HepG2 (cell line): Measurements from ENCODE around the gene HCRT. TPM values are rescaled to one million over a fixed set of nuclear protein-coding genes. Genes with fewer than 3 reads are reported as not detected.
A peak's percentile ranks its signal among the peaks of the same experiment; 100 is the strongest.

ENCODE experiments used
- ESRRA ChIP-seq: sonication (generic); formaldehyde crosslinking; IDR thresholded peaks from 2 replicates; pipeline ENCODE4 v1.5.1; 2020; ENCODE audit warnings: mild to moderate bottlenecking, low read depth, missing genetic modification reagents
- NCOR1 ChIP-seq: fragments of 200-600 bp; sonication (generic); IDR thresholded peaks from 2 replicates; pipeline ENCODE4 v1.7.0; 2017; ENCODE audit warnings: antibody characterized with exemption, low read length, borderline replicate concordance
- PCBP1 ChIP-seq: fragments of 200-400 bp; formaldehyde crosslinking; IDR thresholded peaks from 2 replicates; pipeline ENCODE4 v1.6.1; 2017; ENCODE audit warnings: mild to moderate bottlenecking, low read depth, low read length, borderline replicate concordance
- PHF5A ChIP-seq: IDR thresholded peaks from one replicate; pipeline ENCODE4 v1.6.1; 2018; ENCODE audit warnings: low read depth, missing genetic modification reagents; ENCODE audit not compliant: unreplicated experiment
- PITX1 ChIP-seq: sonication (generic); formaldehyde crosslinking; IDR thresholded peaks from 2 replicates; pipeline ENCODE4 v1.5.1; 2020; ENCODE audit warnings: mild to moderate bottlenecking, missing genetic modification reagents
- PRMT3 ChIP-seq: sonication (generic); formaldehyde crosslinking; IDR thresholded peaks from 2 replicates; pipeline ENCODE4 v1.8.1; 2022; ENCODE audit warnings: low read depth, mild to moderate bottlenecking, moderate library complexity, missing genetic modification reagents, borderline replicate concordance
- SIN3A ChIP-seq: IDR thresholded peaks from 2 replicates; pipeline ENCODE4 v1.6.1; 2011; ENCODE audit warnings: low read depth, mild to moderate bottlenecking, control low read depth, low read length, borderline replicate concordance
- SOX13 ChIP-seq, 3 experiments: fragments of 450-650 bp in 1 of 3; sonication (generic) in 1 of 3; formaldehyde crosslinking in 1 of 3; IDR thresholded peaks in 2 of 3; conservative IDR thresholded peaks in 1 of 3; 2 replicates each; pipeline versions ENCODE4 v1.5.0 to v1.6.1; 2016 to 2020; ENCODE audit warnings: antibody characterized with exemption in 1 of 3, mild to moderate bottlenecking in 1 of 3, missing compliant biosample characterization in 1 of 3, missing genetic modification reagents in 1 of 3, moderate library complexity in 1 of 3
- TBL1XR1 ChIP-seq: fragments of 150-350 bp; IDR thresholded peaks from 2 replicates; pipeline ENCODE4 v1.6.1; 2014; ENCODE audit warnings: borderline replicate concordance, low read length; ENCODE audit not compliant: partially characterized antibody
- ZBTB7B ChIP-seq: sonication (generic); formaldehyde crosslinking; IDR thresholded peaks from 2 replicates; pipeline ENCODE4 v1.4.0; 2020; ENCODE audit warnings: missing genetic modification reagents
- ZNF572 ChIP-seq: sonication (generic); formaldehyde crosslinking; IDR thresholded peaks from 2 replicates; pipeline ENCODE4 v1.5.1; 2020; ENCODE audit warnings: mild to moderate bottlenecking, missing genetic modification reagents
- ZNF629 ChIP-seq: sonication (generic); formaldehyde crosslinking; conservative IDR thresholded peaks from 2 replicates; pipeline ENCODE4 v1.5.0; 2020; ENCODE audit warnings: missing genetic modification reagents
- ZNF747 ChIP-seq: sonication (generic); formaldehyde crosslinking; IDR thresholded peaks from 2 replicates; pipeline ENCODE4 v1.8.1; 2023; ENCODE audit warnings: missing genetic modification reagents, mild to moderate bottlenecking, borderline replicate concordance
- polyA plus RNA-seq, 8 experiments: library from polyadenylated mRNA; depleted of rRNA in 3 of 8; stranded (reverse) in 7 of 8; unstranded in 1 of 8; fragments of >200 nt; fragmentation: Illumina TruSeq in 4 of 8; extraction: Trizol in 4 of 8; gene quantifications; 2 replicates each; pipeline versions ENCODE4 v1.2.1 to v1.2.3, GENCODE V29; 2011 to 2016; ENCODE audit warnings: low read depth in 4 of 8, missing spikeins in 1 of 8, mixed read lengths in 1 of 8; ENCODE audit not compliant: insufficient read depth in 1 of 8
- total RNA-seq, 5 experiments: library from RNA; depleted of rRNA; stranded (reverse); fragments of >200 nt; fragmentation: Illumina TruSeq; extraction: Trizol; gene quantifications; 2 replicates each; pipeline ENCODE4 v1.2.3, GENCODE V29; 2016; ENCODE audit warnings: low read depth in 1 of 5
- TF ChIP-seq, protein P1 (sequence below): sonication (generic); formaldehyde crosslinking; IDR thresholded peaks from 2 replicates; pipeline ENCODE4 v1.5.0; 2020; ENCODE audit warnings: mild to moderate bottlenecking, missing genetic modification reagents
- TF ChIP-seq, protein P2 (sequence below): IDR thresholded peaks from 2 replicates; pipeline ENCODE4 v1.6.1; 2016; ENCODE audit warnings: low read depth
- TF ChIP-seq, protein P3 (sequence below): sonication (generic); formaldehyde crosslinking; IDR thresholded peaks from 2 replicates; pipeline ENCODE4 v1.5.1; 2020; ENCODE audit warnings: missing genetic modification reagents, mild to moderate bottlenecking, borderline replicate concordance

HCRT gene
- total and polyA plus RNA-seq, 2 of the 13 experiments (the other 11 are each of a cell fraction or from before 2014, with no cell fraction given): not detected

DNA sequence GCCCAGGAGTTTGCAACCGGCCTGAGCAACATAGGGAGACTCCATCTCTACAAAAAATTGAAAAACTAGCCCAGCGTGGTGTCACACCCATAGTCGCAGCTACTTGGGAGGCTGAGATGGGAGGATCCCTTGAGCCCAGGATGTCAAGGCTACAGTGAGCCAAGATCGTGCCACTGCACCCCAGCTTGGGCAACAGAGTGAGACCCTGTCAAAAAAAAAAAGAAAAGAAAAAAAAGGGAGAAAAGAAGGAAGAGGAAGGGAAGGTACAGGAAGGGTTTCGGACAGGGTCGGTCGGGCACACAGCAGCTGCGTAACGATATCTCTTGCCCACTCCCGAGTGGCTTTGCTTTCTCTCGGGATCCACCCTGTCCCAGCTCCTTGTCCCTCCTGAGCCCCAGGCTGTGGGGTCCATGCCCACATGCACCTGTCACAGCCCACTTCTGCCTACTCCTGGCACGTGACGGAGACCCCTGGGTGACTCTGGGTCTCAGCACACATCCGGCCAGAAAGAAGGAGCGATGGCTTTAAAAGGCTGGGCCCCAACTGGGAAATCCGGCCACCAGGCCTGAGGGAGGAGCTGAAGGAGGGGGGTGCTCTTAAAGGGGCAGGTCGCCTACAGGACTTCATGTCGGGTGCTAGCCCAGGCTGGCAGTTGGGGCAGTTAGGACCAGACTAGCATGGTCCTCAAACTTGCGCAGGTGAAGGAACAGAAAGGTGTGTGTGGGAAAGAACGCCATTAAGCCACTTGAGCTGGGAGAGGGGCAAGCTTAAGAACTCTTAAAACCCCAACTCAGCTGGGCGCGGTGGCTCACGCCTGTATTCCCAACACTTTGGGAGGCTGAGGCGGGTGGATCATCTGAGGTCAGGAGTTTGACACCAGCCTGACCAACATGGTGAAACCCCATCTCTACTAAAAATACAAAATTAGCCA is 9.0 kb upstream of the HCRT start, which contains the start of gene GHDC (continued):
- TF ChIP-seq, protein P1, sequence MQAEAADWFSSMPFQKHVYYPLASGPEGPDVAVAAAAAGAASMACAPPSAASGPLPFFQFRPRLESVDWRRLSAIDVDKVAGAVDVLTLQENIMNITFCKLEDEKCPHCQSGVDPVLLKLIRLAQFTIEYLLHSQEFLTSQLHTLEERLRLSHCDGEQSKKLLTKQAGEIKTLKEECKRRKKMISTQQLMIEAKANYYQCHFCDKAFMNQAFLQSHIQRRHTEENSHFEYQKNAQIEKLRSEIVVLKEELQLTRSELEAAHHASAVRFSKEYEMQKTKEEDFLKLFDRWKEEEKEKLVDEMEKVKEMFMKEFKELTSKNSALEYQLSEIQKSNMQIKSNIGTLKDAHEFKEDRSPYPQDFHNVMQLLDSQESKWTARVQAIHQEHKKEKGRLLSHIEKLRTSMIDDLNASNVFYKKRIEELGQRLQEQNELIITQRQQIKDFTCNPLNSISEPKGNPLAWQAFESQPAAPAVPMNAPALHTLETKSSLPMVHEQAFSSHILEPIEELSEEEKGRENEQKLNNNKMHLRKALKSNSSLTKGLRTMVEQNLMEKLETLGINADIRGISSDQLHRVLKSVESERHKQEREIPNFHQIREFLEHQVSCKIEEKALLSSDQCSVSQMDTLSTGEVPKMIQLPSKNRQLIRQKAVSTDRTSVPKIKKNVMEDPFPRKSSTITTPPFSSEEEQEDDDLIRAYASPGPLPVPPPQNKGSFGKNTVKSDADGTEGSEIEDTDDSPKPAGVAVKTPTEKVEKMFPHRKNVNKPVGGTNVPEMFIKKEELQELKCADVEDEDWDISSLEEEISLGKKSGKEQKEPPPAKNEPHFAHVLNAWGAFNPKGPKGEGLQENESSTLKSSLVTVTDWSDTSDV (CRISPR knock-in tag): no peak
- TF ChIP-seq, protein P2, sequence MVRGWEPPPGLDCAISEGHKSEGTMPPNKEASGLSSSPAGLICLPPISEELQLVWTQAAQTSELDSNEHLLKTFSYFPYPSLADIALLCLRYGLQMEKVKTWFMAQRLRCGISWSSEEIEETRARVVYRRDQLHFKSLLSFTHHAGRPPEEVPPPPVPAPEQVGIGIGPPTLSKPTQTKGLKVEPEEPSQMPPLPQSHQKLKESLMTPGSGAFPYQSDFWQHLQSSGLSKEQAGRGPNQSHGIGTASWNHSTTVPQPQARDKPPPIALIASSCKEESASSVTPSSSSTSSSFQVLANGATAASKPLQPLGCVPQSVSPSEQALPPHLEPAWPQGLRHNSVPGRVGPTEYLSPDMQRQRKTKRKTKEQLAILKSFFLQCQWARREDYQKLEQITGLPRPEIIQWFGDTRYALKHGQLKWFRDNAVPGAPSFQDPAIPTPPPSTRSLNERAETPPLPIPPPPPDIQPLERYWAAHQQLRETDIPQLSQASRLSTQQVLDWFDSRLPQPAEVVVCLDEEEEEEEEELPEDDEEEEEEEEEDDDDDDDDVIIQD (CRISPR knock-in tag): peak; percentile 48; the same call in 1 of the 2 replicates
- no peak; the same call in 1 of the 2 replicates for TF ChIP-seq PITX1 (CRISPR knock-in tag)
- TF ChIP-seq PCBP1: no peak
- no peak for TF ChIP-seq SIN3A
- TF ChIP-seq ZBTB7B (CRISPR knock-in tag): peak; percentile 83
- TF ChIP-seq ZNF747 (CRISPR knock-in tag): peak; percentile 91; the same call in 1 of the 2 replicates
- no peak for TF ChIP-seq SOX13 (IDR thresholded peaks at IDR 0.05)
- TF ChIP-seq SOX13 (CRISPR knock-in tag; conservative IDR thresholded peaks at IDR 0.05 in 1 of 2, IDR thresholded peaks at IDR 0.05 in 1 of 2): 0 out of 4 replicates have a peak, but pooled peaks of 1 of the 2 experiments have one; percentile 20
- no peak for TF ChIP-seq NCOR1
- peak; percentile 56; the same call in 1 of the 2 replicates for TF ChIP-seq ESRRA (CRISPR knock-in tag)
- no peak for TF ChIP-seq PHF5A (CRISPR knock-in tag)
- no peak for TF ChIP-seq TBL1XR1
- peak; percentile 87 for TF ChIP-seq ZNF572 (CRISPR knock-in tag)
- TF ChIP-seq, protein P3, sequence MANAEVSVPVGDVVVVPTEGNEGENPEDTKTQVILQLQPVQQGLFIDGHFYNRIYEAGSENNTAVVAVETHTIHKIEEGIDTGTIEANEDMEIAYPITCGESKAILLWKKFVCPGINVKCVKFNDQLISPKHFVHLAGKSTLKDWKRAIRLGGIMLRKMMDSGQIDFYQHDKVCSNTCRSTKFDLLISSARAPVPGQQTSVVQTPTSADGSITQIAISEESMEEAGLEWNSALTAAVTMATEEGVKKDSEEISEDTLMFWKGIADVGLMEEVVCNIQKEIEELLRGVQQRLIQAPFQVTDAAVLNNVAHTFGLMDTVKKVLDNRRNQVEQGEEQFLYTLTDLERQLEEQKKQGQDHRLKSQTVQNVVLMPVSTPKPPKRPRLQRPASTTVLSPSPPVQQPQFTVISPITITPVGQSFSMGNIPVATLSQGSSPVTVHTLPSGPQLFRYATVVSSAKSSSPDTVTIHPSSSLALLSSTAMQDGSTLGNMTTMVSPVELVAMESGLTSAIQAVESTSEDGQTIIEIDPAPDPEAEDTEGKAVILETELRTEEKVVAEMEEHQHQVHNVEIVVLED (CRISPR knock-in tag): peak; percentile 59; the same call in 1 of the 2 replicates
- no peak for TF ChIP-seq PRMT3
- TF ChIP-seq ZNF629 (CRISPR knock-in tag): no peak
